Loucy (cell line): ENCODE results near the gene KDM2B.

Experiments used
- EZH2phosphoT487 ChIP-seq: fragments of 200-600 bp; IDR thresholded peaks from 2 replicates; pipeline ENCODE4 v1.6.1; 2018; ENCODE audit warnings: antibody characterized with exemption, mild to moderate bottlenecking, moderate library complexity, borderline replicate concordance
- TF ChIP-seq, protein P1 (sequence below): fragments of 200-600 bp; sonication (generic); conservative IDR thresholded peaks from 2 replicates; pipeline ENCODE4 v1.5.1; 2014; ENCODE audit warnings: mild to moderate bottlenecking, antibody characterized with exemption, low read length

DNA sequence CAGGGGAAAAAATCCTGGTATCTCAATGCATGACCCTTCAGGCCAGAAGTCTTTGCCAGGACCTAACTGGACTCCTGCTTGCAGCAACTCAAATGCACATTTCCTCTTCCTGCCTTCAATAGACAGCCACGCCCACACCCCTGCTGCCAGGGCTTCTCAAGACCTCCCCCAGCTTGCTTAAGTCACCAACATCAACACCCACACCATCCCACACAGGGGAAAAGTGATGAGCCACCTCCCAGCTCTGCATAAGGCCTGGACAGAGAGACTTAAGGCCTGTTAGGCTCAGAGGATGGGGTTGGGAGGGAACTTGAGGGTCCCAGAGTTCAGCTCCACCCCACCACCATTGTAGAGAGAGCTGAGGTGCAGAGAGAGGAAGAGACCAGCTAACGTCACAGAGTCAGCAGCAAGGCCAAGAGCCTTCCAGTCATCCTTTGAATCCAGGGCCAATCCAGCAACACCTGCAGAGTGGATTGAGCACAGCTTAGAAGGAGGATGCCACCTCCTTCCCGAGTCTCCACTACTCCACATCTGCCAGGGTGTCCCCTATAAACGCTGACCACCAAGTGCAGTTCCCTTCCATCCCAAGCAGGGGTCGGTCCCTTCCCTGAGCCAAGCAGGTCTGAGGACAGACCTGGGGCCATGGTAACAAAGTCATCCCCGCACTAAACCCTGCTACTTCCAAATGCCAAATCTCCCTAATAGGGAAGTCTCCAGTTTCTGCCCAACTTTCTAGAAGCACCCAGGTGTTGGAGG is 50.0 kb downstream of the KDM2B start:
- TF ChIP-seq, protein P1, sequence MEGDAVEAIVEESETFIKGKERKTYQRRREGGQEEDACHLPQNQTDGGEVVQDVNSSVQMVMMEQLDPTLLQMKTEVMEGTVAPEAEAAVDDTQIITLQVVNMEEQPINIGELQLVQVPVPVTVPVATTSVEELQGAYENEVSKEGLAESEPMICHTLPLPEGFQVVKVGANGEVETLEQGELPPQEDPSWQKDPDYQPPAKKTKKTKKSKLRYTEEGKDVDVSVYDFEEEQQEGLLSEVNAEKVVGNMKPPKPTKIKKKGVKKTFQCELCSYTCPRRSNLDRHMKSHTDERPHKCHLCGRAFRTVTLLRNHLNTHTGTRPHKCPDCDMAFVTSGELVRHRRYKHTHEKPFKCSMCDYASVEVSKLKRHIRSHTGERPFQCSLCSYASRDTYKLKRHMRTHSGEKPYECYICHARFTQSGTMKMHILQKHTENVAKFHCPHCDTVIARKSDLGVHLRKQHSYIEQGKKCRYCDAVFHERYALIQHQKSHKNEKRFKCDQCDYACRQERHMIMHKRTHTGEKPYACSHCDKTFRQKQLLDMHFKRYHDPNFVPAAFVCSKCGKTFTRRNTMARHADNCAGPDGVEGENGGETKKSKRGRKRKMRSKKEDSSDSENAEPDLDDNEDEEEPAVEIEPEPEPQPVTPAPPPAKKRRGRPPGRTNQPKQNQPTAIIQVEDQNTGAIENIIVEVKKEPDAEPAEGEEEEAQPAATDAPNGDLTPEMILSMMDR = no peak
- TF ChIP-seq EZH2phosphoT487 = no peak
